Stimulated activated CD8-positive, alpha-beta memory T cell treated with anti-CD3 and anti-CD28 coated beads, Interleukin-12 subunit alpha, Interleukin-12 subunit beta, amount 100 ng/mL, for 24 hours (primary cell): ENCODE measurements around the gene BEST2.

ENCODE experiments used
- DNase-seq: peaks from one replicate; pipeline ENCODE4 v3.0.0-alpha.2; 2020; ENCODE audit errors: extremely low read depth

The BEST2 gene

GRCh38 chr19:12730064-12730463 is 21.5 kb upstream of the BEST2 start:
- DNase-seq: no peak

GRCh38 chr19:12731337-12731736 is 20.3 kb upstream of the BEST2 start:
- no peak for DNase-seq

- DNase-seq: no peak
These were observed 18.0 kb upstream of the BEST2 start for GRCh38 chr19:12733369-12734214.

DNA sequence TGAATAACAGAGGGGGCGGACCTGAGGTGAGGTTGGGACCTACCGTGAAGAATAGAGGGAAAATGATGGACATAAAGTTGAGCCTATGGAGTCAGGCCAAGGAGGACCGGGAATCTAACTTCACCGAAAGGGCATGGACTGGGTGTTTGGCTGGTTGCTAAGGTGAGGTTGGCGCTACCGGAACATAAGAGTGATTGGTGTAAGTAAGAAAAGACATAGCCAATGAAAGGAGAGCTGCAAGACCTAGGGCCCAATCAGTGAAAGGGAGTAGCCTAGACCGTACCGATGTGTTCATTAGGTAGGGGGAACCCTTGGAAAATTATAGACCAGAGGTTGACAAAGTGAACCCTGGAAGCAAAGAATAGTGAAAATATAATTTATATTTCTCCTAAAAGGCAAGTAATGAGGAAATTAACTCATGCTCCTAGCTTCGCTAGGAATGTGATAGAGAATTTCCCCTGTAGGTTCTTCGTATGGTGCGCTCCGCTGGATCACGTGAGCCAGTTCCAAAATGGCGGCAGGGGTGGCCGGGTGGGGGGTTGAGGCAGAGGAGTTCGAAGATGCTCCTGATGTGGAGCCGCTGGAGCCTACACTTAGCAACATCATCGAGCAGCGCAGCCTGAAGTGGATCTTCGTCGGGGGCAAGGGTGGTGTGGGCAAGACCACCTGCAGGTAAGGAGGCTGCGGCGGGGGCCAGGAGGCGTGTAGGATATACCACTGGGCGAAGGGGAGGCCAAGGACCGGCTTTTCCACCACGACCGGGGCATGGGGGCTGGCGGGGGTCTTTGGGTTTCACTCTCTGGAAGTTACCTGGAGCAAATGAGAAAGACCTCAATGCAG is 14.4 kb upstream of the BEST2 start, which contains the start of gene GET3:
Gene GET3, plus strand, starts transcription at position 503 of the 840 bp plus-strand sequence. Its CDS starts 9 bp downstream, at position 512.
- peak; percentile 58 for DNase-seq

DNA sequence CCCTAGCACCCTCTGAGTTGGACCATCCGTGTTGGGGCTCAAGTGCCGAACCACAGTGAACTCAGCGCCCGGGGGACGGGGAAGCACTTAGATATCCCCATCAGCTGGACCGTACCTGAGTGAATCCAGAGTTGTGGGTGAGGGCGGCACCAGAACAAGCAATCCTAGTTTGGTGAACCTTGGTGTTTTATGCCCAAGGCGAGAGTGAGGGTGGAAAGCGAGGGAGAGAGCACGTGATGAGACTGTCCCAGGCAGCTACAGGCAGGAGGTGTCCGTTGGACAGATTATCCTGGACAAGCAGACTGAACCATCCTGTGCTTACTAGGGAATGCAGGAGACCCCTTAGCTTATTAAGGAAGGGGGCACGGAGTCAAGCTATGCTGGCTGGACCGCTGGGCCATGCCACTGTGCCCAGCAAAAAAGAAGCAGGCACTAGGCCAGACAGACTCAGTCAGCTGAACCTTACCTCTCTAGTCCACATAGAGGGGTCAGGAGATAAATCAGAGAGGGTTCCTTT is 13.7 kb upstream of the BEST2 start:
- DNase-seq: no peak

- no peak for DNase-seq
These were observed 6.3 kb upstream of the BEST2 start for GRCh38 chr19:12745166-12745897.

GRCh38 chr19:12748489-12748888 is 3.1 kb upstream of the BEST2 start:
- no peak for DNase-seq

DNA sequence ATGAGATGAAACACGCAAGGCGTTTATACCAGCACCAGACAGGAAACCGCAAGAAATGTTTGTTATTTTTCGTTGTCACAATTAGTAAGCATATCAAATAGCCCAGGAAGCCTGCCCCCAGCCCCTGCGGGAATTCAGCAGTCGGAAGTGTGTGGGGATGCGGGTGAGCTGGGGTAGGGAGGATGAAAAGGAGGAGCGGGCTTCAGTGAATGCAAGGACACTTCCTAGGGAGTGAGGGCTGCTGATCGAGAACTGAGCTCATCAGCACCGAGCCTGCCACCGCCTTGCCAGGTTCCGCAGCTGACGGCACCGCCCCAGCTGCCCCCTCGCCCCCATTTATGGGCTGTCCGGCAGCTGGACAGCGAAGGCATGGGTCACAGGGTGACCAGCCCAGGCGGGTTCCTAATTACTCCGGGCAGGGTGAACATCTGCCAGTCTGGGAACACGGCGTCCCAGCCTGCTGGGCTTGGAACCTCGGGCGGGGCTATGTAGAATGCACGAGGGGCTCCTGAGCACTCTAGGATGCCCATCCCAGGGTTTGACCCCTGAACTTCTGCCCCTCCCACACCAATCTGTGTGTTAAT is 1.6 kb upstream of the BEST2 start:
- no peak for DNase-seq

- DNase-seq: no peak
These were observed 740 bp upstream of the BEST2 start for GRCh38 chr19:12750851-12751250.

DNA sequence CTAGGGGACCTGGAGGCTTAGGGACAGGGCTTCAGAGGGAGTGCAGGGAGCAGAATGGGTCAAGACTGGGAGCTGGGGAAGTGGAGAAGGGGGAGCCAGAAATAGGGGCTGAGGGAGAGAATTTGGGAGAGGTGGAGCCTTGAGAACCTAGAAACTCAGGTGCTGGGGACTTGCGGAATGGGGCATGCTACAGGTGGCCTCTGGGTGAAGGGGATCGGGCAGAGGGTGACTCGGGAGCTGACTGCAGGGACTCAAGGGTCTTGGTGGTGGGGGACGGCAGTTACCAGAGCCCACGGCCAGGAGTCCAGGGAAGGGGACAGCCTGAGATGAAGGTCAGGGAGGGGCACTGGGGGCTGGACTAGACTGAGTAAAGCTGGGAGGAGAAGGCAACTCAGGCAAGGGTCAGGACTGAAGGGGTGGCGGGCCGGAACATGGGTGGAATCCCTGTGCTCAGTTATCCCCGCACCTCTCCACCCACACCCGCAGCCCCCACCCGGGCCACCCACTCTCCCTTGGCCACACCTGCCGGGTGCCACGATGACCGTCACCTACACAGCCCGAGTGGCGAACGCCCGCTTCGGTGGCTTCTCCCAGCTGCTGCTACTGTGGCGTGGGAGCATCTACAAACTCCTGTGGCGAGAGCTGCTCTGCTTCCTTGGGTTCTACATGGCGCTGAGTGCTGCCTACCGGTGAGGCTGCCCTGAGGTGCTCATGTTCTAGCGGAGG is 628 bp downstream of the BEST2 start:
- DNase-seq: no peak

DNA sequence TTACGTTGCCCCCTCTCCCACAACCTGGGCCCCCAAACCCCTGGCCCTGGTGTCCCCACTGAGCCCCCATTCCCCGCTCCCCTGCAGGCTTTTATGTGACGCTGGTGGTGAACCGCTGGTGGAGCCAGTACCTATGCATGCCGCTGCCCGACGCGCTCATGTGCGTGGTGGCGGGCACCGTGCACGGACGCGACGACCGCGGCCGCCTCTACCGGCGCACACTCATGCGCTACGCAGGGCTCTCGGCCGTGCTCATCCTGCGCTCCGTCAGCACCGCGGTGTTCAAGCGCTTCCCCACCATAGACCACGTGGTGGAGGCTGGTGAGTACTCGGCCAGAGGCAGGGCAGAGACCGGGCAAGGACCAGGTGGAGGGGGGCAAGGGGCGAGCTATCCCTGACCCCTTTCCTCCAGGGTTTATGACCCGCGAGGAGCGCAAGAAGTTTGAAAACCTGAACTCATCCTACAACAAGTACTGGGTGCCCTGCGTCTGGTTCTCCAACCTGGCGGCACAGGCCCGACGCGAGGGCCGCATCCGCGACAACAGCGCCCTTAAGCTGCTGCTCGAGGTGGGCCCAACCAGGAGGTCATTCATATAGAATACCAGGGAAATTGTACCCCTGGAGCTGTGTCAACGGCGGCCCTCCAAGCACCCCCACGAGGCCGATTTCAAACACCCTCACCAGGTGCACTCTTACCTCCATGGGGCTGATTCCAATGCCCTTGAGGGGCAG is 3.0 kb downstream of the BEST2 start:
- DNase-seq: no peak

- DNase-seq: no peak
These were observed 4.7 kb downstream of the BEST2 start for GRCh38 chr19:12756150-12756883.

GRCh38 chr19:12757544-12758274 is 6.1 kb downstream of the BEST2 start:
- no peak for DNase-seq

- no peak for DNase-seq
These were observed 8.1 kb downstream of the BEST2 start for GRCh38 chr19:12759686-12760085.

DNA sequence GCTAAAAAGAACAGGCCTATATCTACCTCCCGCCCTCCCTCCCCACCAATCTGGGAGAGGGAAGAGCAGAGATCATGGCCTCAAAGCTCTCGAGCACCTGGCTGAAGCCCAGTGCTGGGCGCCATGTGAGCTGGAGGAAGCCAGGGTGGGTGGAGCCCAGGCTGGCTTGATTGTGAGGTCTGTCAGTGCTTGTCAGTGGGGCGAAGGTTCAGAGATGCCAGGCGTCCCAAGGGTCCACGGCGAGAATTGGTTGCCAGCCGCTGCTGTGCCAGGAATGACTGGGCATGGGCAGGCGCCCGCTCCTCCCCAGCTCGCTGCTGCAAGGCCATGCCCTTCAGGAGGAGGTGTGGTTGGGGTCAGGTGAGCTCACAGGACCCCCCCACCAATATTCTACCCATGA is 11.5 kb downstream of the BEST2 start:
- no peak for DNase-seq

DNA sequence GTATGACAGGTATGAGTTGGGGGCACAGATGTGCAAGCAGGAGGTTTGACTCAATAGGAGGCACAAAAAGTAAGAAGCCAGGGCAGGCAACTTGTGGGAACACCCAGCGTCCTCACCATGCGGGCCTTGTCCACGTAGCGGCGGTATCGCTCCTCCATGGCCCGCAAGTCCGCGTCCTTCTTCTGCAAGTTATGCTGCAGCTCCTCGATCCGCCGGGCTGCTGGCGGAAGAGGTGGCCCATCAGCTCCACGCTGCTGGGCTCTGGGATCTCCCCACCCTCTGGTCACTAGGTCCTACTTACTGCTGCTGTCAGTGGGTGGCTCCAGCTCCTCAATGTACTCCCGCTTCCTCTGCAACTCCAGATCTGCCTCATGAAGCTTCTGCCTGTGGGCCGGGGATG is 13.1 kb downstream of the BEST2 start:
- no peak for DNase-seq

DNA sequence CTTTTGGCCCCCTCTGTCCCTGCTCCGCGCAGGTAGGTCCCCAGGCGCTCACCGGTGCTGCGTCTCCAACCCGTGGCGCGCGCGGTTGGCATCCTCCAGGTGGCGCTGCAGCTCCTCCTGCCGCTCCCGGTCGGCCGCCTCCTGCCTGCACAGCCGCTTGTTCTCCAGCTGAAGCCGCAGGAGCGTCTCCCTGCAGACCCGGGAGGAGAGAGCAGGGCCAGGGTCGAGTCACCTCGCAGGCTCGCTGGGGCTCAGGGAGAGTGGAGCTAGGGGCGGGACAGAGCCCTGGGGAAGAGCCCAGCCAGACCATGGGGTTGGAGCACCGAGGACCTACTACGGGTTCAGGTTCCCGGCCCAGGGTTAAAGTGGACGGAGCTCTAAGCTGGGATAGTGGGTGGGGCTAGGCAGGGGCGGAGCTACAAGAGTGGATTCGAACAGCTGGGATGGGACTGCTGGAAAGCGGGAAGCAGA is 14.5 kb downstream of the BEST2 start:
- no peak for DNase-seq

DNA sequence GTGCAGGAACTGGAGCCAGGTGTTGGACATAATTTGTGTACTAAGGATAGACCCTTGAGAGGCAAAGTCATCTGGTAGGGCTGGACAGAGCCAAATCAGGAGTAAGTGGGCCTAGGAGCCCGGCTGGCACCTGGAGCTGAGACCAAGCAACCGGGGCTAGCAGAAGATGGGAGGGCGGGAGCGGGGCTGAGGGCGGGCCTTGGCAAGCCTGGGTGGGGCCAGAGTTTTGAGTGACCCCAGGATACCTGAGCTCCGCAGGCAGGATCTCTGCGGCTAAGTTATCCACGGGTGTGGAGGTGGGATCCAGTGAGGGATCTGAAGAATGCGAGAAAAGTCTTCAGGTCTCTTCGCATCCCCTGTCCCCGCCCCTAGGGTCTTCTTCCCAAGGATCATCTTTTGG is 15.6 kb downstream of the BEST2 start:
- no peak for DNase-seq

DNA sequence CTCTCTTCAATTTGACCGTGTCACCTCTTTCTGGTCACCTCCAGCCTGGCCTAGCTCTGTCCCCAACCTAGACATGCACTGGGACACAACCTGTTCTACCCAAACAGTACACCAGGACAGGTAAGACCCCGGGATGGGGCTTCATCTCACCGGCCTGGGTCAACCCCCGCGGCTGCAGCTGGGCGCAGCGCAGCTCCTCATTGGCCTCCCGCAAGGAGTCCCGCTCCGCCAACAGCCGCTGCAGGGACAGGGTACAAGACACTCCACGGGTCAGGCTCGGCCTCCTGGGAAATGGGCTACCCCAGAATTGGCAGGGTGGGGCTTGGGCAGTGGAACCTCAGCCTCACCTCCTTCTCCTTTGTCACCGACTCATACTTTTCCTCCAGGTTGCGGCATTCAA is 16.1 kb downstream of the BEST2 start:
- no peak for DNase-seq
